Heart right ventricle (tissue), 16 donors: ENCODE results near the gene PILRB. TPM values are rescaled to one million over a fixed set of nuclear protein-coding genes. Genes with fewer than 3 reads are reported as not detected.

ENCODE experiments used
- ATAC-seq, 8 donors: fragments of 200-7000 bp; cut with Tn5 transposase; one replicate each; pipeline ENCODE4 v1.9.1; 2020; ENCODE audit warnings: mild to moderate bottlenecking in 8 of 8, moderate library complexity in 8 of 8, moderate number of reproducible peaks in 1 of 8
- DNase-seq, 2 donors: peaks; one replicate each; pipeline ENCODE4 v3.0.0-alpha.2; 2020
- H3K27ac ChIP-seq, 10 donors: fragments of 200-600 bp; sonication (generic) in 2 of 10; one replicate each; pipeline versions ENCODE4 v1.5.0 to v1.8.0; 2020 to 2022; ENCODE audit warnings: mild to moderate bottlenecking in 3 of 10
- H3K27me3 ChIP-seq, 7 donors: fragments of 200-600 bp; one replicate each; pipeline ENCODE4 v1.8.0; 2021 to 2022; ENCODE audit warnings: mild to moderate bottlenecking in 2 of 7
- H3K36me3 ChIP-seq, 9 donors: fragments of 200-600 bp; sonication (generic) in 1 of 9; one replicate each; pipeline versions ENCODE4 v1.5.0 to v1.8.0; 2020 to 2022; ENCODE audit warnings: mild to moderate bottlenecking in 2 of 9
- H3K4me1 ChIP-seq, 9 donors: fragments of 200-600 bp; sonication (generic) in 1 of 9; one replicate each; pipeline versions ENCODE4 v1.5.0 to v1.8.0; 2020 to 2022; ENCODE audit warnings: mild to moderate bottlenecking in 4 of 9
- H3K4me3 ChIP-seq, 10 donors: fragments of 200-600 bp; sonication (generic) in 2 of 10; one replicate each; pipeline versions ENCODE4 v1.5.0 to v1.8.0; 2020 to 2022; ENCODE audit warnings: mild to moderate bottlenecking in 7 of 10, moderate library complexity in 2 of 10
- H3K9me3 ChIP-seq, 11 donors: fragments of 200-600 bp in 10 of 11; sonication (generic) in 2 of 11; one replicate each; pipeline versions ENCODE4 v1.5.0 to v1.8.0; 2013 to 2022; ENCODE audit warnings: mild to moderate bottlenecking in 2 of 11, control low read depth in 1 of 11, moderate library complexity in 1 of 11
- WGBS, 2 donors: extraction: QIAGEN DNeasy Blood & Tissue Kit; methylation state at CpG; one replicate each; pipeline ENCODE4 v1.1.7; 2013; ENCODE audit warnings: inconsistent platforms in 1 of 2; 5-methylcytosine and 5-hydroxymethylcytosine counted together
- intact Hi-C, 10 donors: fragments of 100-400 bp; cut with DNase I; formaldehyde crosslinking; loops; one replicate each; pipeline versions ENCODE4 v1.11.1 to v1.14.2; 2022
- polyA plus RNA-seq, 2 donors: library from polyadenylated mRNA; stranded (reverse); fragments of 200-250 nt; gene quantifications; one replicate each; pipeline ENCODE4 v1.2.3, GENCODE V29; 2013
- total RNA-seq, 10 donors: library from RNA; stranded (reverse); fragmentation: NEBNext Ultra II Directional in 3 of 10; extraction: Animal tissue kit (Norgen Biotek cat#: 25700) in 3 of 10; gene quantifications; one replicate each; pipeline versions ENCODE4 v1.2.1 to v1.2.4, GENCODE V29; 2021 to 2023
- TF ChIP-seq, protein P1 (sequence below), 9 donors: fragments of 200-600 bp; sonication (generic) in 2 of 9; IDR thresholded peaks; one replicate each; pipeline versions ENCODE4 v1.5.0 to v1.8.0; 2021 to 2022; ENCODE audit warnings: antibody characterized with exemption in 9 of 9, mild to moderate bottlenecking in 5 of 9, moderate library complexity in 1 of 9
- donor health status: Arrhythmogenic right ventricular cardiomyopathy.
- donor health status: ischemic (EF 13 %, LVEDD 7.1; RV severe dilation, severe dysfunction).
- donor health status: healthy with polysubstance abuse.
- donor health status: DM: no; HTN: yes; CAD: no.
- donor health status: DM: no; HTN: no; CAD: no.
- donor health status: ischemic (EF 25% LVEDD 6.9; RV normal size, moderate dysfunction).
- donor health status: ischemic (EF 25% LVEDD 5.7; RV mildly dilated, moderate dysfunction).
- donor health status: healthy.
- donor health status: DM: yes; HTN: yes; CAD: no.
- donor health status: Ischemic cardiomyopathy.
- donor health status: ischemic (EF 35%, LVEDD 5.7; RV mildly dilated, moderate dysfunction).
- donor health status: nonischemic (EF 11% LVEDD 7.7; RV severe dilation, severe dysfunction).
- donor health status: DM: yes; HTN: yes; CAD: no.
- donor health status: PGD.
- donor health status: ischemic (EF 29% LVEDD 5.4; RV normal size, mild dysfunction).
- donor health status: nonischemic (EF 23%, LVEDD 6.1; RV moderate dilation, normal function).

The PILRB gene
- total and polyA plus RNA-seq, 12 donors, result 7.3 to 69.1 (median 11.4) TPM

DNA sequence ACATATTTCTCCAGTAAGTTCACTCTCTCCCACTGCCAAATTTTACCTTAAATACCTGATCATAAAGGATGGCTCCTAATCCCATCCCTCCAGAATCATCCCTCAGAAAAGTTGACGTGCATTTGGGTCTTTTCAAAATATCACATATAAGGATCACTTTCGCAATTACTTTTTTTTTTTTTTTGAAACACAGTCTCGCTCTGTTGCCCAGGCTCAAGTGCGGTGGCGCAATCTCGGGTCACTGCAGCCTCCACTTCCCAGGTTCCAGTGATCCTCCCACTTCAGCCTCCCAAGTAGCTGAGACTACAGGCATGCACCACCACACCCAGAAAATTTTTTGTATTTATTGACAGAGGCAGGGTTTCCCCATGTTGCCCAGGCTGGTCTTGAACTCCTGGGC, 53.2 kb downstream of the PILRB start:
- Histone ChIP-seq H3K27ac (no peak overlapping the region), H3K27me3 (no peaks in the 10 kb centered on the region), H3K36me3 (peaks cover 0 to 5% (median 0%) of the 10 kb centered on the region in 9 donors), H3K4me3 (no peak overlapping the region), H3K4me1 (peaks cover 0 to 8% (median 0%) of the 10 kb centered on the region in 9 donors), H3K9me3 (no peaks in the 10 kb centered on the region)
- intact Hi-C loops, result no loop called here
- ATAC-seq (no peak), DNase-seq (no peak)
- WGBS, 2 donors, result 92 to 98% methylated on average over 6 of the region's 6 CpGs
- TF ChIP-seq, protein P1, sequence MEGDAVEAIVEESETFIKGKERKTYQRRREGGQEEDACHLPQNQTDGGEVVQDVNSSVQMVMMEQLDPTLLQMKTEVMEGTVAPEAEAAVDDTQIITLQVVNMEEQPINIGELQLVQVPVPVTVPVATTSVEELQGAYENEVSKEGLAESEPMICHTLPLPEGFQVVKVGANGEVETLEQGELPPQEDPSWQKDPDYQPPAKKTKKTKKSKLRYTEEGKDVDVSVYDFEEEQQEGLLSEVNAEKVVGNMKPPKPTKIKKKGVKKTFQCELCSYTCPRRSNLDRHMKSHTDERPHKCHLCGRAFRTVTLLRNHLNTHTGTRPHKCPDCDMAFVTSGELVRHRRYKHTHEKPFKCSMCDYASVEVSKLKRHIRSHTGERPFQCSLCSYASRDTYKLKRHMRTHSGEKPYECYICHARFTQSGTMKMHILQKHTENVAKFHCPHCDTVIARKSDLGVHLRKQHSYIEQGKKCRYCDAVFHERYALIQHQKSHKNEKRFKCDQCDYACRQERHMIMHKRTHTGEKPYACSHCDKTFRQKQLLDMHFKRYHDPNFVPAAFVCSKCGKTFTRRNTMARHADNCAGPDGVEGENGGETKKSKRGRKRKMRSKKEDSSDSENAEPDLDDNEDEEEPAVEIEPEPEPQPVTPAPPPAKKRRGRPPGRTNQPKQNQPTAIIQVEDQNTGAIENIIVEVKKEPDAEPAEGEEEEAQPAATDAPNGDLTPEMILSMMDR (IDR thresholded peaks at IDR 0.05), result no peak

DNA sequence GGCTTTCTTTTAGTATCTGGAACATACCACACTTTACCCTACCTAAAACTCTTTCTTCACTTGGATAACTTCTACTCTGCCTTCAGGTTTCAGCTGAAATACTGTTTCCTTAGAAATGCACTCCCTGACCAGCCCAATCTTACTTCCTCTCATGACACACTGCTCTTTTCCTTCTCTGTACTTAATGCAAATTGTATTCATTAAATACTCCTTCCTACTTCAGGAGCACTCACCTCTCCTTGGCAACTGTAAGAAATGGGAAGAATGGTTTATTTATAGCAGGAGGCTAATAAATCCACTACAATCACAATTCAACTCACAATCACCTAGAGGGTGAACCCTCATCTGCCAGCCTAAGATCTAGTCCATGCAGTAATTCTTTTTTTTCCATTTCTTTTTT, 55.4 kb downstream of the PILRB start:
- TF ChIP-seq, protein P1 (IDR thresholded peaks at IDR 0.05), result no peak
- Histone ChIP-seq H3K9me3 (no peaks in the 10 kb centered on the region), H3K36me3 (peaks cover 0 to 5% (median 0%) of the 10 kb centered on the region in 9 donors), H3K27me3 (no peaks in the 10 kb centered on the region), H3K4me1 (peaks cover 0 to 4% (median 0%) of the 10 kb centered on the region in 9 donors), H3K27ac (no peak overlapping the region), H3K4me3 (no peak overlapping the region)
- ATAC-seq (no peak), DNase-seq (no peak)
- intact Hi-C loops, result no loop called here

DNA sequence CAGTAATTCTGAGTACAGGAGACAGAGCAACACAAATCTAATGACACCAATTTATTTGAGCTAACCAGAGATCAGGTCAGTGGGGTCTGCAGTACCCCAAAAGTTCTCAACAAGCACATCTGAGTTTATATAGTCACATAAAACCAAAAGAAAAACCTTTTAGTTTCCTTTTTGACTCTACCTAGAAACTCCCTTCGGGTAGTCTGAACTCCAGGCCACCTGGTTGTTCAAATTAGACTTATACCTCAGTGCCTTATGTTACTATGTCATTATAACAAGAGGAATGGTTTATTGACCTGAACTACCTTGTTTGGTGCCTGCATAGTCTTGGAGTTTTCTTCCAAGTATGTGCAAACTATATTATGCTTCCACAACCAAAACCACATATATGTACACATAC, 56.0 kb downstream of the PILRB start:
- ATAC-seq, result no peak
- H3K9me3 ChIP-seq, result no peaks in the 10 kb centered on the region
- H3K27me3 ChIP-seq, result no peaks in the 10 kb centered on the region
- peaks cover 0 to 1% (median 0%) of the 10 kb centered on the region in 9 donors for H3K36me3 ChIP-seq
- DNase-seq, result no peak
- H3K4me3 ChIP-seq, result no peak overlapping the region
- intact Hi-C loops, result no loop called here
- no peak overlapping the region for H3K27ac ChIP-seq
- TF ChIP-seq, protein P1 (IDR thresholded peaks at IDR 0.05), result no peak
- WGBS, 2 donors, result 90 to 95% methylated on average over 1 of the region's 1 CpG
- H3K4me1 ChIP-seq, result peaks cover 0 to 4% (median 0%) of the 10 kb centered on the region in 9 donors

DNA sequence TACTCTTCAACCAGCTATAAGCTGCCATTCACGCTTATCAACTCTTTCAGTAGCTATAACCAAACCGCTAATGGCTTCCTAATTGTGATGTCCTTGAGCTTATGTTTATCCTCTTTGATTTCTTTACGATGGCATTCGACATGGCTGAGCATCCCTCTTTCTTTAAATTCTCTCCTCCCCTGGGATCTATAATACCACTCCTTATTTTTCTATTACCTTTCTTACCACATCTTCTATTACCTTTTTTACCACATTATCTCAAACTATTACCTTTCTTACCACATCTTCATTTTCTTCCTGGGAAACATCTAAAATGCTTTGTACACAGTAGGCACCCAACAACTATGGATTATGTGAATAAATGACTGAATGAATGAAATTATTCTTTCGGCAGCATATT, 57.5 kb downstream of the PILRB start:
- intact Hi-C loops, result no loop called here
- TF ChIP-seq, protein P1 (IDR thresholded peaks at IDR 0.05), result no peak
- H3K36me3 ChIP-seq, result no peaks in the 10 kb centered on the region
- H3K4me3 ChIP-seq, result no peak overlapping the region
- no peak overlapping the region for H3K27ac ChIP-seq
- WGBS, 2 donors, result 93 to 96% methylated on average over 5 of the region's 5 CpGs
- no peak for DNase-seq
- no peak for ATAC-seq
- H3K27me3 ChIP-seq, result no peaks in the 10 kb centered on the region
- H3K4me1 ChIP-seq, result peaks cover 0 to 4% (median 0%) of the 10 kb centered on the region in 9 donors
- H3K9me3 ChIP-seq, result no peaks in the 10 kb centered on the region

Other genes with a start within 250 kb of the PILRB start
- gene TAF6, start 238.8 kb upstream of the PILRB start, total RNA-seq, result 10 to 100 TPM; 28.0 to 43.3 (median 31.0) TPM
- 10 to 100 TPM; 23.5 to 33.6 TPM for gene TAF6, start 238.8 kb upstream of the PILRB start, polyA plus RNA-seq
- gene CNPY4, start 238.5 kb upstream of the PILRB start, total RNA-seq, result 10 to 100 TPM in 1 of 10 donors, 1 to 10 TPM in 9; 4.9 to 10.8 (median 6.6) TPM
- gene CNPY4, start 238.5 kb upstream of the PILRB start, polyA plus RNA-seq, result 10 to 100 TPM; 11.7 to 13.7 TPM
- gene MBLAC1, start 231.2 kb upstream of the PILRB start, total RNA-seq, result 1 to 10 TPM; 1.2 to 3.5 (median 2.0) TPM
- gene MBLAC1, start 231.2 kb upstream of the PILRB start, polyA plus RNA-seq, result 1 to 10 TPM; 2.6 to 2.9 TPM
- gene LAMTOR4, start 209.2 kb upstream of the PILRB start, total RNA-seq, result 100 to 1,000 TPM in 1 of 10 donors, 10 to 100 TPM in 9; 72.3 to 102 (median 88.5) TPM
- gene LAMTOR4, start 209.2 kb upstream of the PILRB start, polyA plus RNA-seq, result 100 to 1,000 TPM; 147 to 210 TPM
- gene TRAPPC14, start 199.4 kb upstream of the PILRB start, total RNA-seq, result 10 to 100 TPM in 1 of 10 donors, 1 to 10 TPM in 9; 3.9 to 10.8 (median 7.6) TPM
- gene TRAPPC14, start 199.4 kb upstream of the PILRB start, polyA plus RNA-seq, result 10 to 100 TPM in 1 of 2 donors, 1 to 10 TPM in 1; 7.8 to 17.5 TPM
- gene GAL3ST4, start 189.5 kb upstream of the PILRB start, total RNA-seq, result 1 to 10 TPM in 9 of 10 donors, under 1 TPM in 1; 1.00 to 3.1 (median 1.5) TPM
- 1 to 10 TPM; 1.1 to 1.6 TPM for gene GAL3ST4, start 189.5 kb upstream of the PILRB start, polyA plus RNA-seq
- gene GPC2, start 180.7 kb upstream of the PILRB start, total RNA-seq, result 1 to 10 TPM in 1 of 10 donors, under 1 TPM in 7, not detected in 2; 0.11 to 1.1 (median 0.50) TPM
- under 1 TPM; 0.51 TPM for gene GPC2, start 180.7 kb upstream of the PILRB start, polyA plus RNA-seq
- 1 to 10 TPM in 3 of 10 donors, under 1 TPM in 6, not detected in 1; 0.32 to 1.5 (median 0.47) TPM for gene STAG3, start 180.2 kb upstream of the PILRB start, total RNA-seq
- under 1 TPM; 0.13 to 0.66 TPM for gene STAG3, start 180.2 kb upstream of the PILRB start, polyA plus RNA-seq
- 1 to 10 TPM in 1 of 10 donors, not detected in 9; 2.1 TPM for gene PVRIG, start 138.2 kb upstream of the PILRB start, total RNA-seq
- under 1 TPM; 0.22 to 0.59 TPM for gene PVRIG, start 138.2 kb upstream of the PILRB start, polyA plus RNA-seq
- not detected for gene SPDYE3, start 50.4 kb upstream of the PILRB start, total RNA-seq
- under 1 TPM; 0.04 to 0.15 TPM for gene SPDYE3, start 50.4 kb upstream of the PILRB start, polyA plus RNA-seq
- 10 to 100 TPM in 1 of 10 donors, 1 to 10 TPM in 9; 1.1 to 12.4 (median 2.5) TPM for gene PILRA, start 15.4 kb downstream of the PILRB start, total RNA-seq
- 1 to 10 TPM; 2.9 to 4.2 TPM for gene PILRA, start 15.4 kb downstream of the PILRB start, polyA plus RNA-seq
- gene ZCWPW1, start 70.6 kb downstream of the PILRB start, total RNA-seq, result 1 to 10 TPM; 3.3 to 5.5 (median 4.0) TPM
- gene ZCWPW1, start 70.6 kb downstream of the PILRB start, polyA plus RNA-seq, result 1 to 10 TPM; 7.2 to 7.5 TPM
- 10 to 100 TPM; 17.2 to 27.7 (median 23.0) TPM for gene MEPCE, start 71.7 kb downstream of the PILRB start, total RNA-seq
- 10 to 100 TPM; 15.1 to 18.7 TPM for gene MEPCE, start 71.7 kb downstream of the PILRB start, polyA plus RNA-seq
- gene PPP1R35, start 78.4 kb downstream of the PILRB start, total RNA-seq, result 10 to 100 TPM in 7 of 10 donors, 1 to 10 TPM in 3; 7.5 to 18.2 (median 11.3) TPM
- 10 to 100 TPM; 30.3 to 60.4 TPM for gene PPP1R35, start 78.4 kb downstream of the PILRB start, polyA plus RNA-seq
- 1 to 10 TPM in 2 of 10 donors, under 1 TPM in 4, not detected in 4; 0.28 to 1.1 (median 0.54) TPM for gene SPACDR, start 106.1 kb downstream of the PILRB start, total RNA-seq
- gene SPACDR, start 106.1 kb downstream of the PILRB start, polyA plus RNA-seq, result 1 to 10 TPM in 1 of 2 donors, under 1 TPM in 1; 0.93 to 1.3 TPM
- gene TSC22D4, start 121.1 kb downstream of the PILRB start, total RNA-seq, result 10 to 100 TPM; 36.0 to 72.3 (median 46.7) TPM
- 10 to 100 TPM; 46.0 to 53.7 TPM for gene TSC22D4, start 121.1 kb downstream of the PILRB start, polyA plus RNA-seq
- gene NYAP1, start 125.8 kb downstream of the PILRB start, total RNA-seq, result under 1 TPM; 0.10 to 0.86 (median 0.30) TPM
- under 1 TPM; 0.30 to 0.59 TPM for gene NYAP1, start 125.8 kb downstream of the PILRB start, polyA plus RNA-seq
- 10 to 100 TPM; 20.7 to 35.8 (median 28.4) TPM for gene AGFG2, start 181.1 kb downstream of the PILRB start, total RNA-seq
- gene AGFG2, start 181.1 kb downstream of the PILRB start, polyA plus RNA-seq, result 10 to 100 TPM in 1 of 2 donors, 1 to 10 TPM in 1; 9.9 to 24.0 TPM
- gene SAP25, start 215.8 kb downstream of the PILRB start, total RNA-seq, result under 1 TPM in 5 of 10 donors, not detected in 5; 0.36 to 0.87 (median 0.62) TPM
- 1 to 10 TPM in 1 of 2 donors, under 1 TPM in 1; 0.88 to 2.3 TPM for gene SAP25, start 215.8 kb downstream of the PILRB start, polyA plus RNA-seq
- 10 to 100 TPM; 18.4 to 37.9 (median 23.6) TPM for gene LRCH4, start 228.0 kb downstream of the PILRB start, total RNA-seq
- gene LRCH4, start 228.0 kb downstream of the PILRB start, polyA plus RNA-seq, result 10 to 100 TPM; 36.1 to 57.6 TPM
- under 1 TPM in 8 of 10 donors, not detected in 2; 0.15 to 0.66 (median 0.40) TPM for gene FBXO24, start 228.2 kb downstream of the PILRB start, total RNA-seq
- under 1 TPM; 0.20 to 0.73 TPM for gene FBXO24, start 228.2 kb downstream of the PILRB start, polyA plus RNA-seq
- 10 to 100 TPM; 13.1 to 59.6 (median 25.8) TPM for gene PCOLCE, start 244.2 kb downstream of the PILRB start, total RNA-seq
- gene PCOLCE, start 244.2 kb downstream of the PILRB start, polyA plus RNA-seq, result 10 to 100 TPM; 56.4 to 74.3 TPM